COLO668 (cell line): ENCODE data around the gene RNMT.
"Not testable (repeated sequence)": the region's sequence is repeated elsewhere in the genome, so short reads cannot be mapped to it uniquely, and the experiment has no call there.

Source experiments
- DNase-seq: peaks from one replicate; lab custom pipeline; 2025; ENCODE audit not compliant: unreplicated experiment; lab: John Stamatoyannopoulos, UW

RNMT gene

DNA sequence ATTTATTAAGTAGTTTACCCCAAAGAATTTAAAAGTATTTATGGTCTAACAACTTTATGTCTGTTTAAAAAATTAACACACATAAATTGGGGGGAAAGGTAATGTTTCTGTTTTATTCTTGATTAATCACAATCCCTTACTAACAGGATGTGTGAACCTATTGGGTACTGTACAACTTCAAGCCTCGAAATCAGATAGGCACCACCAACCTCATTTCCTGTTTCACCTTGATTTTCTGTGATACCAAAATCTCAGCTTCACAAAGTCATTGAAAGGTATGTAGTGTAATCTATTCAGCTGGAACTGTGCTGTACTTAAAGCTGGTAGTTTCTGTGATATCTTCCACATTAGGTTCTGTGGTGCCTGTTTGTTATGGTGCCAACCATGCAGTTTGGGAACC is 4.0 kb downstream of the RNMT start:
- no peak for DNase-seq

DNA sequence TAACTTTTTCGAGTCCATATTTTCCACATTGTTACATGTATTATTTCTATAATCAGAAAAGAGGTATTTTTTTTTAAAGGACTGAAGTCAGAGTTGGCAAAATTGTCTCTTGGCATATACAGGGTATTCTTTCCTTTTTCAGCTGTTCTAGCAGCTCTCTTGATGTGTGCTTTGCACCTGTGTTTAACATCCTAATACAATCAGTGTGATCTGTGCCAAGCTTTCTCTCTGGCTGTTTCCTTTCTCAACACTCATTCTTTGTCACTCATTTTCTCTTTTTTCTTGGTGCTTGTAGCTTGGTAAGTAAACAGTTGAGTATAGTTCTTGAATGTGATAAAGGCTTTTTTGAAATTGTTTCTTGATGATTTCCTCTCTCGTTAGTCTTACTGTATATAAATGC is 9.2 kb downstream of the RNMT start:
- DNase-seq, result no peak

DNA sequence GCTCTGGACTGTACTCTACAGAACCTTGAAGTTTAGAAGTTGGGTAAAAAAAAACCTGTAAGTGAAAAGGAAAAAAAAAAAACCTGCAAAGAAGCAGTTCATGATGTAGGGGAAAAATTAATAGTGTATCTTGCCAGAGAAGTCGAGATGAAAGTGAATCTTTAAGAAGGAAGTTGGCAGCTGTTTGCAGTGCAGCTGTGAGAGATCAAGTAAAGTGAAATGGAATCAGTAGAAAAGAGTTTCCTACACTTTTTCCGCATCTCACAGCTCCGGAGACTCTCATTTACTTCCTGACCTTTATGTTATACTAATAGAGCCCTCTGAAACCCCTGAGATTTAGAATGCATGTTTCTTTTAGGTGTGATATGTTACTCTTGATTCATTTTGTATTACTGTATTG is 19.2 kb downstream of the RNMT start:
- no peak for DNase-seq

DNA sequence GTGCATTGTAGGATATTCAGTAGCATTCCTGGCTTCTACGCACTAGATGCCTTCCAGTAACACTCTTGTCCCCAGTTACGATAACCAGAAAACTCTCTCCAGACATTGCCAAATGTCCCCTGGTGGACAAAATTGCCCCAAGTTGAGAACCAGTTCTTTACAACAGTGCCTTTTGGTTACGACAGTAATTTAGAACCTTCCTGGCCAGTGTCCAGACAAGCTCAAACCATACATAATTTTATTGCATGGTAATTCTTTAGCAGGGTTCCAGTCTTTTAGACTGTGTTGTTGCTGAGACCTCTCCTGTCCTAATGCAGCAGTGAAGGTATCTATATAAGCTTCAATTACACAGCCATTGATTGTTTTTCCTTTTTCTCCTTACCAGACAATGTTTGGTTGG is 20.2 kb downstream of the RNMT start:
- DNase-seq, result no peak

DNA sequence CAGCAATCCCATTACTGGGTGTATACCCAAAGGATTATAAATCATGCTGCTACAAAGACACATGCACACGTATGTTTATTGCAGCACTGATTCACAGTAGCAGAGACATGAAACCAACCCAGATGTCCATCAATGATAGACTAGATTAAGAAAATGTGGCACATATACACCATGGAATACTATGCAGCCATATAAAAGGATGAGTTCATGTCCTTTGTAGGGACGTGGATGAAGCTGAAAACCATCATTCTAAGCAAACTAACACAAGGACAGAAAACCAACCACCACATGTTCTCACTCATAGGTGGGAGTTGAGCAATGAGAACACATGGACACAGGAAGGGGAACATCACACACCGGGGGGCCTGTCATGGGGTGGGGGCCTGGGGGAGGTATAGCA is 25.1 kb downstream of the RNMT start:
- DNase-seq, result not testable (repeated sequence)

DNA sequence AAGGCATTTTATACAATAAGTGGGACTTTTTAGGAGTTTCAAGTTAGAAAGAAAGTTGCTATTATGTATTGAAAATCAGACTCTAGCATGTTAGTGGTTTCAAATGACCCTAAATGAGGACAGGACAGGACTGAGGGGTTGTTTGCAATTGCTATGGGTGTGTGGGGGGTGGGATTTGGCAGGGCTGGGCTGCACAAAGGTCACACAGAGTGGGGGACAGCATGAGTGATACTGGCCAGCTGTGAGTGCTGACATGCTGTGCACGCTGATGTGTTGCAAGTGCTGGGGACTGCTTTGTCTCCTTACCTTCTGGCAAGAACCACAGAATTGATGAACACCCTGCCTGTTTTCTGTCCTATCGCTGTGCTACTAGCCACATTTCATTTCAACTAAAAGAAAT is 29.8 kb downstream of the RNMT start:
- DNase-seq, result no peak

DNA sequence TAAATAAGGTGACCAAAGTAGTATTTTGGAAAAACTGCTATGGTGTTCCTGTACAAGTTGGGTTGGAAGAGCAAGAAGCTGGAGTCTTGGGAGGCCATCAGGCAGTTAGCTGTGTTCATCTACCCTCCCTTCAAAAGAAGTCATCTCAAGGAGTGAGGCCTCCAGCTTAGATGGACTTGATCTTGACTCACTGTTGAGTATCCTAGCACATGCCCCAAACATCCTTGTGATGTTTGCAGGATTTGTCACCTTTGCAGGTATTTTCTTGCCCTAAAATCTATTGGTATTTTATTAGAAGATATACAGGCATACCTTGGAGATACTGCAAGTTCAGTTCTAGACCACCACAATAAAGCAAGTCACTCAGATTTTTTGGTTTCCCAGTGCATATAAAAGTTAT is 30.2 kb downstream of the RNMT start:
- no peak for DNase-seq

DNA sequence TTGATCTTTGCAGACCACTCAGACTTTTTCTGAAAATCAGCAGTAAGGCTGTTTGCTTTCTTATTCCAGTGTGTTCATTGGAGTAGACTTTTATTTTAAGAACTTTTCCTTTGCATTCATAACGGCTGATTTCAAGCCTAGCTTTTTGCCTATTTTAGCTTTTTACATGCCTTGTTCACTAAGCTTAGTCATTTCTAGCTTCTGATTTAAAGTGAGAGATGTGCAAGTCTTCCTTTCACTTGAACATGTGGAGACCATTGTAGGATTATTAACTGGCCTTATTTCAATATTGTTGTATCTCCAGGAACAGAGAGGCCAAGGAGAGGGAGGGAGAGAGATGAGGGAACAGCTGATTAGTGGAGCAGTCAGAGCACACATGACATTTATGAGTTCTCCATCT is 32.1 kb downstream of the RNMT start:
- DNase-seq, result no peak

DNA sequence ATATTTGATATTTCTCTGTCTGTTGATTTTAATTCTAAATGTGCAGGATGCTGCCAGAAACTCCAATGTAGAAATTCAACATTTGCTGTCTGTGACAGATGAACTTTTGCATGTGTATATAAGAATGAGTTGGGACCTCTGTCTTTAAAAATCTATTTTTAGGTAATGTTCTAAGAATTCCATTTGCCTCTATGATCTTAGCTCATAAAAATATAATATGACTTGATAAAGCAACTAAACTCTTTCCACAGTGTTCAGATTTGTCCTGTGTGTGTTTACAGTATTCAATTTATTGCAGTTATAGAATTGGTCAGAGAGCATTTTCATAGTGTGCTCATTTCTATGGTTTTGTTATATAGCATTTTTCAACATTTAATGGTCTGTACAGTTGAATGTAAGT is 33.6 kb downstream of the RNMT start:
- no peak for DNase-seq

DNA sequence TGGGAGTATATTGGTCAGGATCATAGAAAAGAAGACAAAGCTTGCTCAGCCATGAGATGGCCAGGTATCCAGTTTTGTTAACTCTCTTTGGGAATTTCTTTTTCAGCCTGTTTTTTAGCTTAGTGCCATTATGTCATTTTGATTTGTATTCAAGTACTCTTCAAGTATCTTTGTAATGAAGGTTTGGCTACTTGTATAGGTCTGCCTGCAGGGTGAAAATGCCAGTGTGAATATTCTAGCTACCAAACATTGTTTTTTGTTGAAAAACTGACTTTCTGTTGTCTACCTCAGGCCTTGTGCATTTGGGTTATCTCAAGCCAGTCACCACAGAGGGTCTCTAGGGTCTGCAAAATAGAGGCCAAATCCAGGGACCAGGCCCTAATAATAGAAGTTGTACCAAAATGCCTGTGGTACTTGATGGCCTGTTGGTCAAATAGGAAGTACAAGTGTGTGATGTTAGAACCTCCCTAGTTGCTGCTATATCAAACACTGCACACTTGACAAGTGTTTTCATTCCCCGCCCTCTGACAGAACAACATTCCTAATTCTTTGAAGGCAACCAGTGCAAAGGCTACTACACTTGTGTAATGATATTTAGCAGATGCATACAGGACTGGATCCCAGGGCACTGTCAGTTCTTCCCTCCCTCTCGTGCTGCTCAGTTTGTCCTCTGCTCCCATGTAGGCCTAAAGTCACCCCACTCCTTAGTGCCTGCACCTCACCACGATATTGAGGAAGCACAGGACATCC is 36.4 kb downstream of the RNMT start:
- no peak for DNase-seq

DNA sequence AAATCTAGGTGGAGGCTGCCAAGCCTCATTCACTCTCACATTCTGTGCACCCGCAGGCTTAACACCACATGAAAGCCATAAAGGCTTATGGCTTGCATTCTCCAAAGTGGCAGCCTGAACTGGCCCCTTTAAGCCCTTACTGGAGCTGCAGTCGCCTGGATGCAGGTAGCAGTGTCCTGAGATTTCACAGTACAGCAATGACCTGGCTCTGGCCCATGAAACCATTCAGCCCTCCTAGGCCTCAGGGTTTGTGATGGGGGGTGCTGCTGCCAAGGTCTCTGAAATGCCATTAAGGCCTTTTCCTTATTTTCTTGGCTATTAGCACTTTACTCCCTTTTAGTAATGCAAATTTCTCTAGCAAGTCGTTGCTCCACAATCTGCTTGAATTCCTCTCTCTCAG is 48.6 kb downstream of the RNMT start:
- no peak for DNase-seq

DNA sequence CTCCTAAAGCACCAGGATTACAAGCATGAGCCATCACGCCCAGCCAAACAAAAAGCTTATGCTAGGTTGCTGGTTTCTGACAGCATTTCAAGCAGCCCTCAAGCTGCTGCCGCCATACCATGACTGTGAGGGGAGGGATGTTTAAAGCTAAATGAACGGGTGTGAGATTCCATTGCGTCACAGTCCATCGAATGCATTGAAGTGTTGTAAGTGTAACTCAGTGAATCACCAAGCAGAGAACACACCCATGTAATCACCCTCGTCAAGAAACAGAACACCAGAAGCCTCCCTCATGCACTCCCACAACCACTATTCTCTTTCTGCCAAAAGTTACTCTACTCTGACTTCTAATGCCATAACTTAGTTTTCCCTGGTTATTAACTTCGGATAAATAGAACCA is 64.7 kb downstream of the RNMT start:
- no peak for DNase-seq

DNA sequence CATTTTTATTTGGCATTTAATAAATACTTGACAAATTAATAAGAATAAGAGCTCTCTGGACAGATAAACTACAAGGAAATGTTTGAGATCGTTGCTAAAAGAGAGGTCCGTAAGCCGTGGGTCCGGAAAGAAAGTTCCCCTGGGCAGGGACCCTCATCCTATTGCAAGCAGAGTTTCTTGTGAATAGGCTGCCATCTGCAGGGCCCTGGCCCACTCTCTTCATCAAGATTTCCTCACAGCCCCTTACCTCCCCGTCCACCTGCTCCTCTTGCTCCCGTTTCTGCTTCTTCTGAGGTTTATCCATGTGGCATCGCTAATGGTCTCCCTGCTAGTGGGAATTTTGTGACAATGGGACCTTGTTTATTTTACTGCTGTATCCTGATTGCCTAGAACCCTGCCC is 67.3 kb downstream of the RNMT start:
- no peak for DNase-seq

DNA sequence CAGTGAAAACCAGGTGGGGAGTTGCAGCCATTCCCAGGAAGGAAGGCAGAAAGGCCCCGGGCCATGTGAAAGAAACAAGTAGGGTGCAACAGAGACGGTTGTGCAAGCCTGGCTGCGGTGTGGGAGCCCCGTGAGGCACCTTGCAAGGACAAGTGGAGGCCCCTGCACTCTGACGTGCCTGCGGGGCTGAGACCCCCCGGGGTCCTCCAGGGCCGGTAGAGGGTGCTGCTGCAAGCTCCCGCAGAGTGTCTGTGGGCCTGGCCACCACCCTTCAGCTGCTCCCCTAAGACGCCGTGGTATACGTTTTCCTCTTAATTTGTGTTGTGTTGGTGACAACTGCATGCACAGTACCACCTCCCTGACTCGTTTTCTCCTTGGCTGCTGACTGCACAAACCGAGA is 70.0 kb downstream of the RNMT start:
- no peak for DNase-seq

DNA sequence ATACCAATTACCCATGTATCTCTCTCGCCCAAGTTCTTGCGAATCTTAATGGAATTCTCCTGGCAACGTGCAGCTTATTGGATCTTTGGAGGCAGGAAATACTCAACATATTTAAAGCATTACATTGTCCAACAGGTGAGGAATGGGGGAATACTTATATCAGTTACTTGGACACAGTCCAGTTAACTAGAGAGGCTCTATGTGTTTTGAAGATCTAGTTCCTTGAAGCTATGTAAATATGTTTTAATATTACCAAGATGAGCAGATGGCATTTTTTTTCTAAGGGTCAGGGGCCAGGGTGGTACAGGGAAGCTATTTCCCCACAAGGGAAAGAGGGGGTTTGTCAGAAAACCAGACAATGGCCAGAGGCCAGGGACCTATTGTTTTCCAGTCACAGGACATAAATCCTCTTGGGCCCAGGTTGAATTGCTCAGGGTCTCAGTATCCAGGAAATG is 70.7 kb downstream of the RNMT start:
- no peak for DNase-seq

DNA sequence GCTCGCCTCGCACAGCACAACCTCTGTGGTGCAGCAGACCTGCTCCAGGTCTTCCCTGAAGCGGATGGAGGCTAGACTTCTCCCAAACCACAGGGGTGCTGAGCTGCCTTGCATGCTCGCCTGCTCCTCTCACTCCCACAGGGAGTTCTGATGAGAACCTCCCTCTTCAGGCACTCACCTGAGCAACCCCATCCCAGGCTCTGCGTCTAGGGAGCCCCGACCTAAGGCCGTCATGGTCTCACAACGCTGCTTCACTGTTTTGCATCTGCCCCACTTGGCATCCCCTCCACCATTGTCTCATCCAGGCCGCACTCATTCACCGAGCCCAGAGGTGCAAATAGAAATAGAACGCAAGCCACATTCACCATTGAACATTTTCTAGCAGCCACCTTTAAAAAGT is 72.9 kb downstream of the RNMT start:
- no peak for DNase-seq

DNA sequence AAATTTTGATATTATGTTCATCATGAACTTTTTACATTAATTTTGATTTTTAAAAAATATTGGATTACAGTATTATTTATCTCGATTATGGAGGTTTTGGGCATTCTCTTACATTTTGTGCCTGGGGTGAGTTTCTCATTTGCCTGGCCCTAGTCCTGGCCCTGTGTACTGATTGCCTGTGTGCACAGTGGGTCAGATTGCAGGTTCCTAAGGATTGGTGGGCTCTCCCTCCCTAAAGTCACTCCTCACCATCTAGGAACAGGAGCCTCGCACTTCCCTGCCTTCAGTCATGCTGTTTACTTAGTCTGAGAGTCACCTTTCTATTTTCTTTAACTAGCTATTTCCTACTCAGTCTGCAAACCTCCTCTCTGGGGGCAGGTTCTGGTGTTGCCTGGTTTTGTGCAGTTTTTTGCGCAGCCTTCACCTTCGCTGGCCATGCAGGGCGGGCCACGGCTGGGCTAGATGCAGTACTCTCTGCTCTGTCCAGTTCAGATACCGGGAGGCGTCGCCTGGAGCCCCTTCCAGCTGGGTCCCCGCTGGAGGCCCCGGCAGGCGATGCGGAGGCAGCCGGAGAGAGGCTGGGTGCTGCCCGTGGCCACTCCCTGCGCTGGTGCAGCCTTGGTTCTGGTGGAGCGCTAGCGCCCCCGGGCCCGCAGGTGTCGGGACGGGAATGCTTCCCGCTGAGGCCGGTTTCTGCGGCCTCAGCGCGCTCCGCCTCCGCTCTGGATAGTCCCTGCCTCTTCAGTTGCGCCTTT is 74.2 kb downstream of the RNMT start:
- peak; percentile 77 for DNase-seq

DNA sequence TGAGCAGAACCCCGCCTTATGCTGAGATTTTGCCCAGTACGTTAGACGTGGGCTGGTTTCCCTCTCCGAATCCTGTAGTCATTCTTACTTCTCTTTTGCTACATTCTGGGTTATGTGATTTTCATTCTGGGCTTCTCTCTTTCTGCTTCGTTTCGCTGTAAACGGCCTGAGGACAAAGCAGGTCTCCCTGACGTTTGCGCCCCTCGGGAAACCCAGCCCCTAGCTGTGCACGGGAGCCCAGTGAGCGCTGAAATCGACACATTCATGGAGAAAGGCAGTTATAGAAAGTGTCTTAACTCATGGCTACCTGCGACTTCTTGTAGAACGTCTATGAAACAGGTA is 74.8 kb downstream of the RNMT start:
- no peak for DNase-seq

DNA sequence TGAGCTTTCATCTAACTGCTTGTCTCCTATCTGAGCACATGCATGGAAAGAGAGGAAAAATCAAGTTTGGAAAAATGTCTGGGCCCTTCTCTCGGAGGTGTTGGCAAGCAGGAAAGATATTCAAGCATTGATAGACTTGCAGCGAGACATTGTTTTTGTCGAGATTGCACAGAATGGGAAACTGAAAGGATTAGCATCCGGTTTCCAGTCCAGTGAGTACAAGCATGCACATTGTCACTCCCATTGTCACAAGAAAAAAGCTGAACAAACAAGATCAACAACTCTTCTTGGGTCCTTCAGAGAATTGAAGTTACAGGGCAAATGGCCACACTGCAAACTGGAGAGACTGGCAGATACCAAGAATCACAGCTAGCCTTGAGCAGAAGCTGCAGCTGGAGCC is 77.8 kb downstream of the RNMT start:
- no peak for DNase-seq

DNA sequence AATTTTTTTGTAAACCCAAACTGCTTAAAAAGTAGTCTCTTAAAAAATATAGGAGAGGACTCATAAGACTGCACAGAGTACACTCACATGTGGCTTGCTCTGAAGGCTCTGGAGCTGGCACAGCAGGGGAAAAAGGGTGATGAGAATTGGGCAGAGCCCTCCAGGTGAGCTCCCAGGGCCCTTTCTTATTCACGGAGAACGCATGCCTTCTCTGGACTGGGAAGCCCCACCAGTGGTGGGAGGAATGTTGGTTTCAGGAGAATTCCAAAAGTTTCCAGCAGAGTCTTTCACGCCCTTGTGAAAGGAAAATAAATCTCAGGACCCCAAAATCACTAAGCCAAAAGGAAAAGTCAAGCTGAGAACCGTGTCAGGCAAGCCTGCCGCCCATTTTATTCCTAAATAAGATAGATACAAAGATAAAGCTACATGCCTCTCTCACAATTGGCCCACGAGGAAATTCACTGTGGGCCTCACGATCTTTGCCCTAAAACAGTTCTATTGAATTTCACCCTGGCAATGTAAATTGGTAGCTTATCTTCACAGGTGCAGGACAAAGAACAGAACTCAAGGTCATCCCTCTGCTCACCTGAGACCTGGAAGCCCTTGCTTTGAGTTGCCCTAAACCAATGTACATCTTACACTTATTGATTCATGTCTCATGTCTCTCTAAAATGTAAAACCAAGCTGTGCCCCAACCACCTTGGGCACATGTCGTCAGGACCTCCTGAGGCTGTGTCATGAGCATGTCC is 82.0 kb downstream of the RNMT start:
- DNase-seq, result no peak

DNA sequence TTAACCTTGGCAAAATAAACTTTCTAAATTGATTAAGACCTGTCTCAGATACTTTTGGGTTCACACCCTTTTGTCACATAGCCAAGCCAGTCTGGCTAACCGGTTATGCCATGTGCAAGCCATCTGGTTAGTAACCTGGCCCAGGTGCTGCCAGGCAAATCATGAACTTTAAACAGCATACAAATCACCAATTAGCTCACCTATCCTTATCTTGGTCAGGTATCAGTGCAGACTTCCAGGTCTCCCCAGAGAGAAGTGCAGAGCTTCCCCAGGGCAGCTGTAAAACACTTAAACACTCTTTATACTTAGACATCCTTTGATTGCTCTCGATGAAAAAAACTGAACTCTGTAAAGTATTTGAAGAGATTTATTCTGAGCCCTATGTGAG is 82.6 kb downstream of the RNMT start:
- no peak for DNase-seq
